ENCODE data around the gene PFKL.

The PFKL gene

GRCh38 chr21:44322621-44323325, 22.9 kb downstream of the PFKL start:
- no peak for DNase-seq
- intact Hi-C loops (cut with DNase I) = no loop called here

GRCh38 chr21:44323591-44323990, 23.7 kb downstream of the PFKL start:
- intact Hi-C loops (cut with DNase I) = no loop called here
- DNase-seq = no peak

- intact Hi-C loops (cut with DNase I) = no loop called here
- DNase-seq = no peak
These were observed 24.4 kb downstream of the PFKL start for GRCh38 chr21:44324106-44324853.

- DNase-seq = no peak
- intact Hi-C loops (cut with DNase I) = no loop called here
These were observed 24.9 kb downstream of the PFKL start for GRCh38 chr21:44324854-44325107.

- intact Hi-C loops (cut with DNase I) = no loop called here
- DNase-seq = no peak
These were observed 25.8 kb downstream of the PFKL start for GRCh38 chr21:44325386-44326271.

- intact Hi-C loops (cut with DNase I) = no loop called here
- DNase-seq = no peak
These were observed 26.4 kb downstream of the PFKL start for GRCh38 chr21:44326272-44326647.

- intact Hi-C loops (cut with DNase I) = no loop called here
- DNase-seq = no peak
These were observed 27.1 kb downstream of the PFKL start for GRCh38 chr21:44326716-44327602.

- intact Hi-C loops (cut with DNase I) = no loop called here
- DNase-seq = no peak
These were observed 27.7 kb downstream of the PFKL start for GRCh38 chr21:44327603-44327974.

GRCh38 chr21:44328242-44328895, 28.5 kb downstream of the PFKL start:
- intact Hi-C loops (cut with DNase I) = no loop called here
- no peak for DNase-seq

- intact Hi-C loops (cut with DNase I) = no loop called here
- peak in 28 of 42 donors; percentile 28 to 74 (median 44) for DNase-seq
These were observed 29.4 kb downstream of the PFKL start for GRCh38 chr21:44329086-44329889.

GRCh38 chr21:44329971-44330681, 30.3 kb downstream of the PFKL start:
- no peak for DNase-seq
- intact Hi-C loops (cut with DNase I) = no loop called here

GRCh38 chr21:44330698-44331097, 30.8 kb downstream of the PFKL start:
- DNase-seq = no peak
- intact Hi-C loops (cut with DNase I) = no loop called here

GRCh38 chr21:44331209-44331608, 31.4 kb downstream of the PFKL start:
- no peak for DNase-seq
- intact Hi-C loops (cut with DNase I) = no loop called here

GRCh38 chr21:44331650-44332307, 31.9 kb downstream of the PFKL start:
- intact Hi-C loops (cut with DNase I) = no loop called here
- DNase-seq = no peak

- intact Hi-C loops (cut with DNase I) = no loop called here
- DNase-seq = no peak
These were observed 32.5 kb downstream of the PFKL start for GRCh38 chr21:44332383-44332782.

- intact Hi-C loops (cut with DNase I) = no loop called here
- DNase-seq = no peak
These were observed 33.1 kb downstream of the PFKL start for GRCh38 chr21:44332965-44333364.

Data from head of caudate nucleus (tissue), 42 donors.